Non-pigmented ciliary epithelial cell (primary cell): ENCODE measurements around the gene RBM28.
"Not testable (repeated sequence)": the region's sequence is repeated elsewhere in the genome, so short reads cannot be mapped to it uniquely, and the experiment has no call there.

Experiments
- DNase-seq: peaks from one replicate; pipeline ENCODE4 v3.0.0-alpha.2; 2010; ENCODE audit warnings: low read depth

The RBM28 gene

DNA sequence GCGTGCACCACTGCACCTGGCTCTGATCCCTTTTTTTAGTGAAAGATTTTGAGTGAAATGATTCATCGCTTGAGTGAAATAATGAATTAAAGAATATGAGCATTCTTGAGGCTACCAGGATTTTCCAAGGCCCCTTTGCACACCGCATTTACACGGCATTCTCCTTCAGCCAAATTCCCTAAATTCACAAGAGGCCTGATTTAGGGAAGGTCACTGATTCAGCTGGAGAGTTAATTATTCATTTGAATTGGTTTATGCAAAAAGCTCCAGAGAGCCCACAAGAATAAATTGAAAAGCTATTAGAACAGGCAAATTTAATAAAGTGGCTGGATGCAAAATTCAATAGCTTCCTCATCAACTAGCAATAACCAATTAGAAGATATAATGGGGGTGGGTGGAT is 56.2 kb downstream of the RBM28 start:
- DNase-seq, result no peak

DNA sequence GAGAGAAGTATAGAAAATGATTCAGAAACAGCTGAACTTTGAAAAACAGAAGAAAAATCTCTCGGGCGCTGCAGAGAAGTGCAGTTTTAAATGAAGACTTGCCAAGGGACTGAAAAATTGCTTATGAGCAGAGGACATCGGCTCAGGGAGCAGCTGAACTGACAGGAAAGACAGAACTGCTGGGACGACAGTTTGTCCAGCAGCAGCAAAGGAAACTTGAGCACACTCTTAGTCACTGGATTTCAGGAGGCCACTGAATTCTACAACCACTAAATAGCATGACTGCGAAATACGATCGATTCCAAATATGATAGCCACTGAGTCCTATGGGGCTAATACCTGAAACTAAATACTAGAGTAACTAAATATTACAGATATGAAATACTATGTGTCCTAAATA is 59.6 kb downstream of the RBM28 start:
- DNase-seq, result no peak

DNA sequence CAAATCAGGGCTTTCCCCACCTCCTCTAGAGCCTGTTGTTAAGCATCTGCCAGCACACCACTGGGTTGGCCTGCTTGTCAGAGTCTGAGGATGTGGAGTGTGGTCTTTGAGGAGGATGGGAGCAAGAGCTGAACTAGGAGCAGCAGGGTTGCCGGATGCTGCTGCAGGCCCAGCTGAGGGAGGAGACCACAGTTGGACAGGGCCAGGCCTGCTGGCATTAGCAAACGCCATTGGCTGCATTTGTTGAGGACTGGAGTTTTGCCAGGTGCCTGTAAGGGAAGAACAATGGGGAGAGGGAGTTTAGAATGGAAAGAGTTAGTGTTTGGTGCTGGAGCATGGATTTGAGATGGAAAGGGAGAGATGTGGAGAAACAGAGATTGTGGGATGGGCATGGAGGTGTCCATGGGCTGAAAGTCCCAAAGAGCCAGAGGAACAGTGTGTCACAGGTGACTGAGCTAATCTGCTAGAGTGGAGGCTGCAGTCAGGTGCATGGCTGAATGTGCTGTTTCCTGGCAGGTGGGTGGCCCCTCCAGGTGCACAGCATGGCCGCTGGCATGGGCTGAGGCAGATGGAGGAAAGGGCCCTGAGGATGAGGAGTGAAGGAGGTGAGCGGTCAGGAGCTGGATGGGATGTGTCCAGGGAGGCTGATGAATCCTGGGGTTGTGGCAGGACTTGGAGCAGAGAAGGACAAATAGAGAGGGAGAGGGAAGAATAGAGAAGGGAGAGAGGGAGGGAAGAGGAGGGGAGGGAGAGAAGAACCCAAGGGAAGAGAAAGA is 61.9 kb downstream of the RBM28 start:
- DNase-seq, result no peak

DNA sequence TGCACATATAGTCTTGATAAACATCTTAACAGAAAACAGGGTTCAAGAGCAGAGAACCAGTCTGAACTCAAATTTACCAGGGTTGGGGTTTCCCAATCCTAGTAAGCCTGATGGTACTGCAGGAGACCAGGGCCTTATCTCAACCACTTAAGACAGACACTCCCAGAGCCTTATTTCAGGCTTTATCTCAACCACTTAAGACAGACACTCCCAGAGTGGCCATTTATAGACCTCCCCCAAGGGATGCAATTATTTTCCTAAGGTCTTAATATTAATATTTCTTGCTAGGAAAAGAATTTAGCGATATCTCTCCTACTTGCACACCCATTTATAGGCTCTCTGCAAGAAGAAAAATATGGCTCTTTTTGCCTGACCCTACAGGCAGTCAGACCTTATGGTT is 63.3 kb downstream of the RBM28 start:
- DNase-seq, result not testable (repeated sequence)

DNA sequence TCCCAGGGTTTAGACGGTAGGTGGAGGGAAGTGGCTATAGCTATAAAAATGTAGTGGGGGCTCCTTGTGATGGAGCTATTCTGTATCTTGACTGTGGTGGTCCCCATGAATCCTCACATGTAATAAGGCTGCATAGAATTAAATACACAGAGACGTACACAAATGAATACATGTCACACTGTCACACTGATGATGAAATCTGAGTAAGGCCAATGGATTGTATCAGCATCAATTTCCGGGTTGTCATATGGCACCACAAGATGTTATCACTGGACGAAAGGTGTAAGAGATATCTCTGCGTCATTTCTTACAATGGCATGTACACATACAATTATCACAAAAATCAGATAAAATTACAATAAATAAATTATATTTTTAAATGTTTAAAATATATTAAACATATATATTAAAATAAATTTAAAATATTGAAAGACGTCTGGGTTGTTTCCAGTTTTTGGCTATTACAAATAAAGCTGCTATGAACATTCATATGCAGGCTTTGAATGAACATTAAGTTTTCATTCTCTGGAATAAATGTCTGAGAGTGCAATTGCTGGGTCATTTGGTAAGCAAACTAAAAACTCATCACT is 64.5 kb downstream of the RBM28 start:
- DNase-seq, result no peak

DNA sequence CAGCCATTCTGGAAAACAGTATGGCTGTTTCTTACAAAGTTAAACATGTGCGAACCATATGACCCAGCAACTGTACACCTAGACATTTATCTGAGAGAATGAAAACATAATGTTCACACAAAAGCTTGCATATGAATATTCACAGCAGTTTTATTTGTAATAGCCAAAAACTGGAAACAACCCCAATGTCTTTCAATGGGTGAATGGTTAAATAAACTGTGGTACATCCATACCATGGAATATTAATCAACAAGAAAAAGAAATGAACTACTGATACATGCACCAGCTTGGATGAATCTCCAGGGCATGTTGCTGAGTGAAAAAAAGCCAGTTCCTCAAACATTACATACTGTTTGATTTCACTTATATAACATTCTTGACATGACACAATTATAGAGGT is 65.3 kb downstream of the RBM28 start:
- no peak for DNase-seq

DNA sequence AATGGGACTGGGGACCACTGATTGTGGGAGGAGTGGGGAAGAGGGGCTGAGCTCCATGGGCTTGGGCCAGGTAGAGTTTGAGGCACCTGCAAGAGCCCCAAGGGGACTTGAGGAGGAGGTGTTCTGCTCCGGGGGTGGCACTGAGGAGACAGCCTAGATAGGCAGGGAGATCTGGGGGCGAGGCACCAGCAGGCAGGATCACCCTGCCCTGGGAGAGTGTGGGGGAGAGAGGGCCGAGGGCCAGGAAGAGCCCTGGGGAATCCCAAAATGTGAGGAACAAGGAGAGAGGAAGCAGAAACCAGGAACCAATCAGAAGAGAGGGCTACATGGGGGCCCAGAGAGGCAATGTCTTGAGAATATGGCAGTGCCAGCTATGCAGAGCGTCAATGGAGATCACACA is 68.0 kb downstream of the RBM28 start:
- no peak for DNase-seq

DNA sequence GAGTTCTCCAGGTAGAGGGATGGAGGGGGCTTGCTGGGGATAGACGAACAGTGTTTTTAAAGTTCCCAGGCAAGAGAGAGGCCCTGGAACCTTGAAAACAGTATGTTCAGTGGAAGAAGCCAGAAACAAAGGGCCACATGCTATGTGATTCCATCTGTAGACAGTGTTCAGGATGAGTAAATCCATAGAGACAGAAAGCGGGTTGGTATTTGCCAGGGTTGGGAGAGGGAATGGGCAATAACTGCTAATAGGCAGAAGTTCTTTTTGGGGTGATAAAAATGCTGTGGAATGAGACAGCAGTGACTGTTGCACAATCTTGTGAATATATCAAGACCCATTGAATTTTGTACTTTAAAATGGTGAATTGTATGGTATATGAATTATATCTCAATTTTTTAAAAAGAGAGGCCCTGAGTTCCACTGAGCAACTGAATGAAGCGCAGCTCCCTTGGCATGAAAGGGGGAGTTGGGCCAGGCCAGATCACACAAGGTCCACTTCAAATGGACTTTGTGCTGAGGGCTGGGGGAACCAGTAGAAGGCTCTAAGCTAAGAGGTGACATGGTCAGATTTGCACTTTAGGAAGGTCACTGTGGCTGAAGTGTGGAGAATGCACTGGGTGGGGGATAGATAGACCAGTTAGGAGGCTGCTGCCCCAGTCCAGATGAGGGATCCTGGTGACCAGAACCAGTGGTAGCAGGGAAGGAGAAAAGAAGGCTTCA is 68.7 kb downstream of the RBM28 start:
- no peak for DNase-seq

DNA sequence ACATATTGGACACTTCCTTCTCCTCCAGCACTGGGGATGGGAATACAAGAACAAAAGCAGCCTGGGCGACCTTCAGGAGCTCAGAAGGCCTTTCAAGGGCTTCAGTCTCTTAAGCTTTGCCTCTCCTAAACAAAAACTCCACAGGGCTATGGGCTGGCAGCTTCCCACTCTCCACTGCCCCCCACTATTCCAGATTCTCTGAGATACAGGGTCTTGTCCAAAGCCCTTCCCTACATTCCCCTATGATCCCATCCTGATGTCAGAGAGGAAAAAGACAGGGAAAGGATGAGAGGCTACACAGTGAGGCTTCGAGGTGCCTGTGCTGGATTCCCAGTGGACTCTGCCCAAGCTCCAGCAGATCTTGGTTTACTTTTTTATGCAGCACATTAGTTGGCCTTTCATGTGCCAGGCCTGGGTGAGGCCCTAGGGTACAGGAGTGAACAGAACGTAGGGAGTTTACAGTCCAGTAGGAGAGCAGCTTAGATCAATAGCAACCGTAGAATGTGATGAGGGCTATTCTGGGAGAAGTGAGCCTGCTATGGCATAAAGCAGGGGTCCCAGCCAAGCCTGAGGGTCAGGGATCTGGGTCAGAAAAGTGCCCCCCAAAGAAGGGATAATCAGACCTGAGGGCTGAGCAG is 69.3 kb downstream of the RBM28 start:
- DNase-seq, result no peak

DNA sequence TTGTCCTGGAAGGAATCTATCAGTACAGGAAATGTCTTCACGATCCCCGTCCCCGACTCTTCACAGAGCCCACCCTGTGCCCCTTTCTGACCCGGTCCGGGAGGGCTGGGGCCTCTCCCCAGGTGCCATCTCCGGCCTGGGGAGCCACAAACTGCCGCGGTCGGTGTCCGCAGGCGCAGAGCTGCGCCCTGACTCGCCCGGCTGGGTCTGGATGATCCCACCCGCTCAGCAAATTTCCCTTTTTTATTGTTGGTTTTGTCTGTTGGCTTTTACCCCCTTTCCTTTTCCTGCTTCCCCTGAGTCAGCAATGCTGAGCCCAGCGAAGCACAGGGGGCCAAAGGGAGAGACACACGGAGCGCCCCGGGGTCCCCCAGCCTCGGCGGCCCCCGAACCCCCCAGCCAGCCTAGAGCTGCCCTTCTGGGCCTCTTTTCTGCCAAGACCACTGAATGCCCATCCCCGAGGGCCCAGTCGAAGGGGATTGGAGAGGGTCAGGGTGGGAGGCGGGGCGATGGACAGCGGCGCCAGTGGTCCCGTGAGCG is 71.7 kb downstream of the RBM28 start:
- no peak for DNase-seq

DNA sequence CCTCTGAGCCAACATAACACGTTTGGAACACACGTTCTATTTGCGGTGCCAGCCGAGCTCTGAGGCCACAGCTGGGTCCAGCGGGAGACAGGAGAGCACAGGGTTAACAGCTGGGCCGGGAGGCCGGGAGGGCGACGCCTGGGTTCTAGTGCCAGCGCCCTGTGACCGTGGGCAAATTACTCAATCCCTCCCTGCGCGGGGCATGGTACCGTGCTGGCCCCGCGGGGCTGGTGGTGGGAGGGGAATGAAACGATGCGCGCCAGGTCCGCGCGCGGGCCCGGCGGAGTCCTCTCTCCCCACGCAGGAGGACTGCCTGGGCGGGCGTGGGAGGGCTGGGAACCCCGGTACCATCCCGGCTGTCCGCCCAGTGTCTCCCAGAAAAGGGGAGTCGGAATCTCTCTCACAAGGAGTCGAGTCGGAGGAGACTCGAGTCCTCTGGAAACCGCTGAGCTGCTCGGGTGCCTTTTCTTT is 72.2 kb downstream of the RBM28 start:
- no peak for DNase-seq

DNA sequence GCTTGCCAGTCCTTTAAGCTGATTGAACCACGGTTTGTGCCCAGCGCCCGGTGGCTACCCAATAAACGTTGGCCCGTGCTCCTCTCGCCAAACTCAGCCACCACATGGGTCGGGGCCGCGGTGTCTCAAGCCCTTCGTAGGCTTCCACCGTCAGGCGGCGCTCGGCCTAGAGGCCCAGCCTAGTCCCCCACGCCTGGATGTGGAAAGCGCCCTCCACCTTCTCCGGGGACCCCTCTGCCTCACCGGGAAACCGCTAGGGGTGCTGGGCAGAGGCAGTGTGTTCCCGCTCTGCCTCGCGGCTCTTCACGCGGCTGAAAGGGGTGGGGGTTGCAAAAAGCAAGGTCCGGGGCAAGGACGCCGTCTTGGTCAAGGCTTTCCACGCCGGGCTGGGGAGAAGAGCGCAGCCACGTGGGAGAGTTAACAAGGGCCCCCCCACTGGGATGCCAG is 72.9 kb downstream of the RBM28 start:
- DNase-seq, result no peak

DNA sequence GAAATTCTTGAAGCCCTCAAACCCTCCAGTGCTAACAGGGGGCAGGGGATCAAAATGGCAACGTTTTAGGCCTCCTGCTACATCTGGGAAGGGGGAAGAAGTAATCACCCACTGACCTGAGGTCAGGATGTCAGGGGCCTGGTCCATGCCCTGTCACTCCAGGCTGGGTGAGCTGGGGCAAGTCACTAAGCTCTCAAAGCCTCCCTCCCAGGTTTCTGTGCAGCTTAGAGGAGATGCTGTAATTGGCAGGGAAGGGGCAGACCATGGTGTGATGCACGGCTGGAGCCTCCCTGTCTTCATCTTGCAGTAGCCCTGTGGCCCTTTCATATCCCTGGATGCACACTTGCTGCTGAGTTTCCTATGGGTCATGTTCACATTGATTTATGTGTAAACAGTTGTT is 75.5 kb downstream of the RBM28 start:
- no peak for DNase-seq

DNA sequence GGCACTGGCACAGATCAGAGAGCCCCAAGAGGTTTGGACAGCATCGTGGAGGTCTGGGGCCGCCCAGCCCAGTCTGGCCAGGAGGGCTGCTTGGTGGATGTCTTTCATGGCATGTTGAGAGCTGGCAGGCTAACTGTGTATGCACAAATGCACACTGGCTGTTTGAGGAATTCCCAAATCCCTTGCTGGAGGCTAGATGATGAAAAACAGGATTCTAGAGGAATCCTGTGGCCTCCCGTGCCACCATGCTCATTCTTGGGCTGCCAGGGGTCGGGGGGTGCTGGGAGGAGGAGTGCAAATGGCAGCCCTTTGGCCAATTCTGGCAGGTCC is 76.1 kb downstream of the RBM28 start:
- DNase-seq, result no peak

DNA sequence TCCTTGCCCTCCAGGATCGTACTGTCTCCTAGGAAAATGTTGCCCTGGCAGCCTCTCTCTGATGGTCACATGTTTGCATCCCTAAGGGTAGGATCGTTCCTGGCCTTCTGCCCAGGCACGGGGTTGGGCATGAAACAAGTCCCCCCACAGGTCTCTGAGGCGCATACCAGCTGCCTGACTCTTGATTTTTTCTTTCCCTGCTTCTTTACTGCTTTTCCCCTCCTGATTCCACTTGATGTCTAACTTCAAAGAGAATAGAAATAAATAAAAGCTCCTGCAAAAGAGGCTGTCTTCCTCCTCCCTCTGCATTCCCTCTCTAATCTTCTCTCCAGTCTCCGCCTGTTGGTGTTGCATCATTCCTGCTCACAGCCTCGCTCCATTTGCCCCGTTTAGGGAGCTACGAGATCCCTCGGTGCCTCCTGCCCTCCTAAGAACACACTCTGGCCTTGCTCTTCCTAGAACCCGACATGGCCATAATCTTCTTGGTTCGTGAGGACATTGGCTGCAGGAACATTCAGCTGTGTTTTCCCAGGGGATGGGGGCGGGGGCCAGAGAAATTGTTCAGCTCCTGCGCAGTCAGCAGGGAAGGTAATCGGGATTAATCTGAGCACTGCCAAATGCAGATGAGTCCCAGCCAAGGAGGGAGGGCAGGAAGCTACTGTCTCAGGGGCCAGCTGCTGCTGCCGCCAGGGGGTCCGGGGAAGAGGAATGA is 76.7 kb downstream of the RBM28 start:
- no peak for DNase-seq

DNA sequence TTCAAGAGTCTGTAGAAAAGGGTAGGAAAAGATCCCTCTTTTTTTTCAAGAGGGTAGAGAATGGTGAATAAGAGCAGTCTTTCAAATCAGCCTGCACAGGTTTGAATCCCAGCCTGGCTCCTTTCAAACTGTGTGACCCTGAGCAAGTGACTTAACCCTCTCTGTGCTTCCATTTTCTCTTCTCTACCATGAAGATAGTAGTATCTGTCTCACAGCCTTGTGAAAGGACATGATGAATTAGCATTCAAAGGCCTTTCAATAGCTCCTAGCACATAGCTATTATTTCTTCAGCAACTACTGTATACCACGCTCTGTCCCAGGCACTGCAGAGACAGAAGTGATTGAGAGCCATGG is 77.2 kb downstream of the RBM28 start:
- DNase-seq, result no peak

DNA sequence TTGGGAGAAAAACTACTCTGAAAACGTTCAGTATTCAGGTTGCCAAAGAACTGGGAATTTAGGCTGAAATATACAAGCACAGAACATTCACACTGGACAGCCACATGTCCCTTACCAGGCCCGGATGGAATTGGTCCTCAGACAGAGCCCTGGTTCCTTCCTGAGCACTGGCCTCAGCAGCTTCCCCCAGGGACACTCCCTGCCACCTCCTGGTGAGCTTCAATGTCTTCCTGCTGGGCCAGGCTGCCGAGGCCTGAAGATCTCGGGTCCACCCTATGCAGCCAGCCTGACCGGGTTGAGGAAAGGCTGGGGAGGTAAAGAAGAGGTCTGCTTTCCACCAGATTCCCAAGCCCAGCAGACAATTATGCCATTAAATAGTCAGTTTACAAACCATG is 77.8 kb downstream of the RBM28 start:
- no peak for DNase-seq

DNA sequence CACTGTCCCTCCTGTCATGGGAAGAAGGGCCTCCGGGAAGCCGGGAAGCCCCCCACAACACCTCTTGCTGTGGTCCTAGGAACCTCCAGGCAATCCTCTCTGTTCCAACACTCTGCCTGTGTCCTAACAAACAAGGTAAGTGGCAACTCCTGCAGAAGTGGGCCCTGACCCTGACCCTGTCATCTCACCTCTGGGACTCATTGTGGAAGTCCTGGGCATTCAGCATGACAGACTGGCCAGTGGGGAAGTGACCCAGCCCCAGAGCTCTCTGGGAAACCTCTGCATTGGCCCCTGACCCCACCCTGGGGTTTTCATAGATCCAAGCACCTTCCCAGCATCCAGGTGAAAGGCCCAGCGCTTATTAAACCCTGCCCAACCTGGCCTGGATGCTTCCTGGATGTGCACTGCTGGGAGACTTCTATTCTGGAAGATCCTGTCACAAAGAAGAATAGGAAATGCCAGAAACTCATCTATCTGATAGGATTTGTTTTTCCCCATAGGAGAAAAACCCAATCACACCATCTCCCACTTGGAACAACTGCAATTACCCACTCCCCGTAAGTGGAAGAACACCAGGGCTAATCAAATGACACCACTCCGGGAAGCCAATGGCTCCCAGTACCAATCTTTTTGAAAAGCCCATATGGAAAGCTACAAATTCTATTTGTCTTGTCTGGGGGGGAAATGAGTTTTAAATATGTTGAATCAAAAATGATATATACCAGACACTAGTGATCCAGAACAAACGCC is 78.4 kb downstream of the RBM28 start:
- no peak for DNase-seq

DNA sequence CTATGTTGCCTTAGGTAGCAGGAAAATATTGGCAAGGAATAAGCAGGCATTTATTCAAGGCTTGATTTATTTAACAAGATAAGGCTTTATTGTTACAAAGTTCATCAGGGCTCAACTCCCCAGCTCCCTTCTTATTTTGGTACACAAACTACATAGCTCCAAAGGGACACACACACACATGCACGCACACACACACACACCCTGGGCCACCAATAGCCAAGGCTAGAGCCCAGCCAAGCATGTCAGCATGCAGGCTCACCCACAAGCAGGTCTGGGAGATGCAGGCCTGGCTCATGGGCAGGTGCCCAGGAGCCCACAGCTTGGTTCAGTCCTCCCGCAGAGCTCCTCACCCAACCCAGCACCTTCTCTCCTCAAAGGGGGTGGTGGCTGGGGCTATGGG is 79.2 kb downstream of the RBM28 start:
- DNase-seq, result no peak

DNA sequence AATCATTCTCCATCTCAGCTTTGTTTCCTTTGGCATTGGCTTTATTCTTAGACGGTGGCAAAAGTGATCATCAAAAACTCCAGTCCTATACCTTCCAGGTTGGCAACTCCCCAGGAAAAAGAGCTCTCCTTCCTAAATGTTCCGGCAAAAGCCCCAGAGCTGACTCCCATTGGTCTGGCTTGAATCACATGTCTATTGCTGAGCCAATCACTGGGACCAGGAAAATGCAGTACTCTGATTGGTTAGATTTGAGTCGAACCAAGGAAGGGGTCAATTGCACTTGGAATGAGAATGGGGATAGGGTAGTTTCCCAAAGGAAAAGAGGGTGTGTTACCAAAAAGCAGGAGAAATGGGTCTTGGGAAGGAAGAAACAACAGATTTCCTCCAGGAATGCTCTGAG is 80.3 kb downstream of the RBM28 start:
- no peak for DNase-seq

DNA sequence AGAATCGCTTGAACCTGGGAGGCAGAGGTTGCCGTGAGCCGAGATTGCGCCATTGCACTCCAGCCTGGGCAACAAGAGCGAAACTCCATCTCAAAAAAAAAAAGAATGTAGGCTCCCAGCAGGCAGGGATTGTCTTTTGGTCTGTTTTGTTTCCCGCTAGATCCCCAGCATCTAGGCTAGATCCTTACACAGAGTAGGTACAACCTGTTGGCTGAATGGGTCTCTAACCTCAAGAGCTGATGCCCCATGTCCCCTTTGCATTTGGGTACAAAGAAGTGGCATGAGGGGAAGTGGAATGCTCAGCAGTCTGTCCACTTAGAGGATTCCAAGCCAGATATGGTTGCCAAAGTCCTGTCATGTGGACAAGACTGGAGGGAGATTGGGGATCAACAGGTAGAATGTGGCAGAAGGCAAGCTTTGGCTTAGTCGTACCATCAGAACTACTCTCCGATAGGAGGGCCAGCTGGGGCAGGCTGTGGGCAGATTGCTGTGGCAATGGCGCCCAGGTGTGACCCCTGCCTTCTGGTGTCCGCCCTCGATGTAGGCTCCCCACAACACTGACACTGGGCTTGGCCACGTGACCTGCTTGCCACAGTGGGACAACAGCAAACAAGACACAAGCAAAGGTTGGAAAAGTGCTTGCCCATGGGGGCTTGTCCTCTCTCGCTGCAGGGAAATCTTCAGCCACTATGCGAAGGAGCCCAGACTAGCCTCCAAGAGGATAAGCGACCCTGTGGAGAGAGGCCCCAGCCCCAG is 81.3 kb downstream of the RBM28 start:
- no peak for DNase-seq
